Measurements from ENCODE around the gene SLC11A2. TPM values are rescaled to one million over a fixed set of nuclear protein-coding genes. Genes with fewer than 3 reads are reported as not detected.

SLC11A2 gene
- total and polyA plus RNA-seq, 9 of the 15 experiments (the other 6 are each of a cell fraction or from before 2014, with no cell fraction given): 21.1 to 54.0 (median 32.9) TPM

- no peak overlapping the region for H3K4me2 ChIP-seq (ENCODE audit: insufficient read depth, low read length)
- H4K20me1 ChIP-seq (replicated peaks; ENCODE audit: control insufficient read depth, insufficient read depth, low read length): no peaks in the 10 kb centered on the region
- DNase-seq (ENCODE audit: extremely low read depth in 1 of 4, low spot score in 3 of 4) (no peak), FAIRE-seq (no peak), ATAC-seq (no peak)
- 17% methylated on average over 3 of the region's 3 CpGs for WGBS (ENCODE audit: insufficient coverage, low coverage, missing lambda C conversion rate)
- in situ Hi-C loops (cut with MboI) (no loop called here), intact Hi-C loops (cut with micrococcal nuclease) (no loop called here)
- no peaks in the 10 kb centered on the region for H3K27me3 ChIP-seq (ENCODE audit: control insufficient read depth in 2 of 2, insufficient read depth in 2 of 2, low read length in 2 of 2)
- no peak overlapping the region for H3K4me3 ChIP-seq
- H2AFZ ChIP-seq (ENCODE audit: low read depth, low read length): peak overlapping the region; percentile 33; the same call in 1 of the 2 replicates
- H3K27ac ChIP-seq (ENCODE audit: extremely low read depth, low read depth, low read length): no peak overlapping the region
- no TSS peak for BruUV-seq (replicated peaks)
- ChIA-PET POLR2A (interaction anchor here (0.7 to 2.1 kb wide), 2 partner anchors 8 to 182 kb away, joined by 3 to 8 read pairs; no protein-coding TSS in a partner anchor), CTCF (ENCODE audit: low intra/inter-chr PET ratio) (no interaction called here)
- H3K36me3 ChIP-seq (ENCODE audit: control insufficient read depth, insufficient read depth, low read length): no peaks in the 10 kb centered on the region
- no peaks in the 10 kb centered on the region for H3K9me3 ChIP-seq (replicated peaks; ENCODE audit: control insufficient read depth, insufficient read depth, low read depth, low read length)
- no peaks in the 10 kb centered on the region for H3K79me2 ChIP-seq (ENCODE audit: control insufficient read depth, insufficient read depth, low read length)
- H3K9ac ChIP-seq (ENCODE audit: insufficient read depth in 1 of 2, low read depth in 2 of 2, low read length in 2 of 2): no peak overlapping the region
- TF ChIP-seq TAL1 (IDR thresholded peaks at IDR 0.05) (no peak), ZNF395 (CRISPR knock-in tag; IDR thresholded peaks at IDR 0.05) (no peak), MIER1 (IDR thresholded peaks at IDR 0.05; ENCODE audit: low read depth) (no peak), CREB5 (CRISPR knock-in tag; IDR thresholded peaks at IDR 0.05) (no peak), POLR2A (conservative IDR thresholded peaks at IDR 0.05) (no peak), KDM2B (CRISPR knock-in tag; IDR thresholded peaks at IDR 0.05) (no peak), KDM4B (IDR thresholded peaks at IDR 0.05; ENCODE audit: borderline replicate concordance in 2 of 2, low read depth in 1 of 2) (no peak), SLC30A9 (CRISPR knock-in tag; IDR thresholded peaks at IDR 0.05) (no peak), ZNF280B (CRISPR knock-in tag; IDR thresholded peaks at IDR 0.05) (no peak), RBBP5 (IDR thresholded peaks at IDR 0.05; ENCODE audit: borderline replicate concordance, insufficient read depth, low read length, poor library complexity, severe bottlenecking) (no peak), MNT (conservative IDR thresholded peaks at IDR 0.05) (no peak)
- H3K4me1 ChIP-seq (replicated peaks in 1 of 2; ENCODE audit: control insufficient read depth in 2 of 2, insufficient read depth in 2 of 2, low read length in 2 of 2): peaks cover 5 to 12% of the 10 kb centered on the region in 2 experiments; a peak in 2 of 5 replicates
- no peaks in the 10 kb centered on the region for H3K9me1 ChIP-seq (ENCODE audit: control insufficient read depth, insufficient read depth, low read length)
Measured at GRCh38 chr12:51036279-51036678, 10.1 kb upstream of the SLC11A2 start.
